ENCODE measurements around the gene SLC4A4. TPM values are rescaled to one million over a fixed set of nuclear protein-coding genes. Genes with fewer than 3 reads are reported as not detected.

Gene SLC4A4
- total and polyA plus RNA-seq, 2 of the 8 experiments (the other 6 are each of a cell fraction or from before 2014, with no cell fraction given): 0.67 to 2.8 TPM

DNA sequence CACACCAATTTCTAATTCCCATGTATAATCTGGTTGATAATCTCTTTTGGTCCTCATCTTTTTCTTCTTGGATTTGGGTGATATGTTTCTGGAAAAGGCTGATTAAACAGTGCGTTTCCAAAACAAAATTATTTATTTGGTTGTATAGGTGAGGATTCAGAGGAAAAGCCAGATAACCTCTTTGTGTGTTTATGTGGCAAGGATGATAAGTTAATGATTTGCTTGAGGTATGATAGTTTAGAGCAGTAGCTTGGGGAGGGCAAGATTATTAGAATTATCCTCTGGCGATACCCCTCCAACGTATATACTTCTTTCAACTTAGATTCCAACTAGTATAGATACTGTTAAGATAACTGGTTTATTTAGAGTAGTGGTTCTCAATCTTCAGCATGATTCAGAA lies 53.3 kb downstream of the SLC4A4 start:
- Histone ChIP-seq H2AFZ (ENCODE audit: low read length) (no peak overlapping the region), H2BK12ac (ENCODE audit: low read depth, low read length) (no peak overlapping the region), H3K27me3 (replicated peaks in 1 of 4; ENCODE audit: control insufficient read depth in 3 of 4, extremely low read depth in 1 of 4, insufficient read depth in 3 of 4, low read length in 3 of 4) (no peaks in the 10 kb centered on the region), H3K9ac (replicated peaks in 1 of 4; ENCODE audit: extremely low read depth in 1 of 4, low read depth in 3 of 4, low read length in 3 of 4) (no peak overlapping the region), H3K23ac (ENCODE audit: insufficient read length) (no peak overlapping the region), H3K4me2 (ENCODE audit: insufficient read depth in 1 of 2, low read depth in 2 of 2, low read length in 2 of 2) (no peak overlapping the region), H3K4me1 (replicated peaks in 1 of 4; ENCODE audit: control insufficient read depth in 3 of 4, insufficient read depth in 4 of 4, low read length in 3 of 4) (no peaks in the 10 kb centered on the region), H2AK5ac (ENCODE audit: low read depth, low read length) (no peak overlapping the region), H3K56ac (replicated peaks; ENCODE audit: insufficient read length, low read depth, low read length) (no peak overlapping the region), H3K27ac (ENCODE audit: low read depth, low read length) (no peak overlapping the region), H3K23me2 (ENCODE audit: low read depth, low read length) (no peaks in the 10 kb centered on the region), H3K36me3 (ENCODE audit: control insufficient read depth in 2 of 4, insufficient read depth in 4 of 4, low read length in 3 of 4) (no peaks in the 10 kb centered on the region), H4K20me1 (replicated peaks in 1 of 2; ENCODE audit: control insufficient read depth in 1 of 2, insufficient read depth in 2 of 2, low read length in 2 of 2) (no peaks in the 10 kb centered on the region), H4K8ac (ENCODE audit: extremely low read depth, insufficient read depth, low read length) (no peak overlapping the region), H2BK15ac (ENCODE audit: low read length) (no peak overlapping the region), H3K79me2 (ENCODE audit: control insufficient read depth in 1 of 2, insufficient read depth in 2 of 2, low read length in 2 of 2) (no peaks in the 10 kb centered on the region), H3K18ac (ENCODE audit: extremely low read depth, low read length) (no peak overlapping the region), H3K4me3 (ENCODE audit: extremely low read depth in 1 of 4, insufficient read depth in 2 of 4, low read depth in 3 of 4, low read length in 4 of 4) (no peak overlapping the region), H3K79me1 (ENCODE audit: low read depth, low read length) (no peaks in the 10 kb centered on the region), H4K91ac (replicated peaks; ENCODE audit: insufficient read length, low read length) (no peak overlapping the region), H3K14ac (ENCODE audit: insufficient read length) (no peak overlapping the region), H2BK20ac (ENCODE audit: low read length) (no peak overlapping the region), H2BK5ac (ENCODE audit: low read depth, low read length) (no peak overlapping the region), H3K9me3 (ENCODE audit: insufficient read depth in 2 of 2, low read depth in 1 of 2, low read length in 1 of 2) (no peaks in the 10 kb centered on the region), H3K4ac (replicated peaks; ENCODE audit: insufficient read length, low read depth, low read length) (no peak overlapping the region), H2BK120ac (replicated peaks; ENCODE audit: low read depth, low read length) (no peak overlapping the region), H4K5ac (ENCODE audit: insufficient read length, low read depth, low read length) (no peak overlapping the region)
- FAIRE-seq (no peak), DNase-seq (ENCODE audit: low read depth in 1 of 2, low spot score in 2 of 2) (no peak)
- WGBS, 2 experiments (ENCODE audit: extremely low coverage in 1 of 2, insufficient coverage in 1 of 2, insufficient read length in 1 of 2, insufficient replicate concordance in 2 of 2, low coverage in 1 of 2, low lambda C conversion rate in 2 of 2, missing lambda C conversion rate in 1 of 2): 95% methylated on average over 3 of the region's 3 CpGs; no CpG with 5 or more reads in 1 of the 2 experiments
- CTCF ChIA-PET (ENCODE audit: partially characterized antibody): no interaction called here
- TF ChIP-seq MAFK (IDR thresholded peaks at IDR 0.05; ENCODE audit: low read depth, low read length): no peak
- TF ChIP-seq RXRA (IDR thresholded peaks at IDR 0.05; ENCODE audit: insufficient read depth, low read depth, low read length): no peak
- no peak for TF ChIP-seq HDAC2 (IDR thresholded peaks at IDR 0.05; ENCODE audit: borderline replicate concordance in 1 of 2, low read depth in 2 of 2, low read length in 2 of 2)
- POLR2A ChIA-PET (ENCODE audit: partially characterized antibody): no interaction called here

Data from H1 (cell line).